GM23338 (cell line): ENCODE data around the gene UBL4A. TPM values are rescaled to one million over a fixed set of nuclear protein-coding genes. Genes with fewer than 3 reads are reported as not detected.

Source experiments
- ATAC-seq: fragments of 200-7000 bp; cut with Tn5 transposase; 3 replicates; pipeline ENCODE4 v1.9.1; 2020
- DNase-seq: peaks from one replicate; pipeline ENCODE4 v3.0.0-alpha.2; 2015; ENCODE audit warnings: low spot score
- H2AFZ ChIP-seq: fragments of 200-600 bp; sonication (generic); 2 replicates; pipeline ENCODE4 v1.8.0; 2016; ENCODE audit warnings: antibody characterized with exemption, mild to moderate bottlenecking, moderate library complexity
- H3F3A ChIP-seq: fragments of 200-600 bp; sonication (generic); replicated peaks from 2 replicates; pipeline ENCODE4 v1.8.0; 2017; ENCODE audit warnings: antibody characterized with exemption, mixed run types, low read depth
- H3K27ac ChIP-seq: fragments of 200-600 bp; sonication (generic); 2 replicates; pipeline ENCODE4 v1.6.1; 2016; ENCODE audit warnings: low read depth
- H3K27me3 ChIP-seq: fragments of 200-600 bp; sonication (generic); 2 replicates; pipeline ENCODE4 v1.8.0; 2016; ENCODE audit warnings: mild to moderate bottlenecking, mixed run types, moderate library complexity; ENCODE audit not compliant: insufficient read depth
- H3K36me3 ChIP-seq: fragments of 200-600 bp; sonication (generic); 2 replicates; pipeline ENCODE4 v1.8.0; 2016; ENCODE audit warnings: mild to moderate bottlenecking; ENCODE audit not compliant: insufficient read depth
- H3K4me1 ChIP-seq: fragments of 200-600 bp; sonication (generic); 2 replicates; pipeline ENCODE4 v1.8.0; 2016; ENCODE audit warnings: mild to moderate bottlenecking, moderate library complexity; ENCODE audit not compliant: insufficient read depth
- H3K4me2 ChIP-seq: fragments of 200-600 bp; sonication (generic); 2 replicates; pipeline ENCODE4 v1.7.1; 2017; ENCODE audit warnings: mixed run types
- H3K4me3 ChIP-seq: fragments of 200-600 bp; sonication (generic); 2 replicates; pipeline ENCODE4 v1.6.1; 2016; ENCODE audit warnings: mixed run types
- H3K79me2 ChIP-seq: fragments of 200-600 bp; sonication (generic); replicated peaks from 2 replicates; pipeline ENCODE4 v1.8.0; 2017; ENCODE audit warnings: mild to moderate bottlenecking; ENCODE audit not compliant: insufficient read depth
- H3K9me2 ChIP-seq: fragments of 200-600 bp; sonication (generic); 2 replicates; pipeline ENCODE4 v1.8.0; 2017; ENCODE audit not compliant: insufficient read depth
- H4K20me1 ChIP-seq: fragments of 200-600 bp; sonication (generic); replicated peaks from 2 replicates; pipeline ENCODE4 v1.8.0; 2017; ENCODE audit warnings: mild to moderate bottlenecking; ENCODE audit not compliant: insufficient read depth
- H3K27ac Mint-ChIP-seq: 2 replicates; pipeline ENCODE4 v1.8.0; 2020; ENCODE audit warnings: inconsistent platforms, mild to moderate bottlenecking, moderate library complexity, mixed read lengths
- H3K27me3 Mint-ChIP-seq: 3 replicates; pipeline ENCODE4 v1.8.0; 2022; ENCODE audit warnings: low read depth, mild to moderate bottlenecking, moderate library complexity, mixed read lengths, inconsistent platforms; ENCODE audit not compliant: insufficient read depth, poor library complexity
- H3K36me3 Mint-ChIP-seq: 3 replicates; pipeline ENCODE4 v1.8.0; 2021; ENCODE audit warnings: low read depth, mild to moderate bottlenecking, inconsistent platforms, moderate library complexity, mixed read lengths
- H3K4me1 Mint-ChIP-seq: 3 replicates; pipeline ENCODE4 v1.8.0; 2020; ENCODE audit warnings: mild to moderate bottlenecking, inconsistent platforms, mixed read lengths
- H3K4me3 Mint-ChIP-seq: 3 replicates; pipeline ENCODE4 v1.8.0; 2021; ENCODE audit warnings: moderate library complexity, mild to moderate bottlenecking, inconsistent platforms, mixed read lengths
- H3K9me3 Mint-ChIP-seq: 3 replicates; pipeline ENCODE4 v1.8.0; 2020; ENCODE audit warnings: moderate library complexity, mild to moderate bottlenecking, inconsistent platforms, mixed read lengths
- CREB1 ChIP-seq: fragments of 250-450 bp; sonication (Bioruptor Pico); IDR thresholded peaks from 2 replicates; pipeline ENCODE4 v1.5.0; 2020; ENCODE audit warnings: low read depth, mild to moderate bottlenecking, moderate library complexity
- CTCF ChIP-seq, 2 experiments: fragments of 200-600 bp in 1 of 2; sonication (generic) in 1 of 2; conservative IDR thresholded peaks; 2 replicates each; pipeline versions ENCODE4 v1.5.1 to v1.6.1; 2016 to 2017; ENCODE audit warnings: antibody characterized with exemption in 2 of 2, low read depth in 2 of 2, mild to moderate bottlenecking in 2 of 2, moderate library complexity in 1 of 2
- ETS1 ChIP-seq: IDR thresholded peaks from 2 replicates; pipeline ENCODE4 v1.6.1; 2016; ENCODE audit warnings: antibody characterized with exemption
- EZH2 ChIP-seq: fragments of 200-600 bp; sonication (generic); IDR thresholded peaks from one replicate; pipeline ENCODE4 v1.8.0; 2017; ENCODE audit warnings: antibody characterized with exemption, mild to moderate bottlenecking, low read depth; ENCODE audit not compliant: unreplicated experiment
- EZH2phosphoT487 ChIP-seq: fragments of 200-600 bp; sonication (generic); IDR thresholded peaks from one replicate; pipeline ENCODE4 v1.8.1; 2018; ENCODE audit warnings: antibody characterized with exemption; ENCODE audit not compliant: unreplicated experiment
- JUNB ChIP-seq: IDR thresholded peaks from one replicate; pipeline ENCODE4 v1.6.1; 2016; ENCODE audit warnings: antibody characterized with exemption; ENCODE audit not compliant: unreplicated experiment
- NANOG ChIP-seq: IDR thresholded peaks from 2 replicates; pipeline ENCODE4 v1.6.1; 2016; ENCODE audit warnings: antibody characterized with exemption, borderline replicate concordance
- POLR2AphosphoS5 ChIP-seq: IDR thresholded peaks from 2 replicates; pipeline ENCODE4 v1.6.1; 2016; ENCODE audit warnings: antibody characterized with exemption, low read depth
- REST ChIP-seq: IDR thresholded peaks from one replicate; pipeline ENCODE4 v1.6.1; 2018; ENCODE audit warnings: antibody characterized with exemption; ENCODE audit not compliant: unreplicated experiment
- STAT1 ChIP-seq: IDR thresholded peaks from one replicate; pipeline ENCODE4 v1.6.1; 2016; ENCODE audit warnings: antibody characterized with exemption; ENCODE audit not compliant: unreplicated experiment
- ZNF114 ChIP-seq: fragments of 250-450 bp; sonication (Bioruptor Pico); IDR thresholded peaks from 2 replicates; pipeline ENCODE4 v1.5.0; 2020; ENCODE audit warnings: mild to moderate bottlenecking, moderate library complexity
- ZNF331 ChIP-seq: fragments of 250-450 bp; sonication (Bioruptor Pico); IDR thresholded peaks from 2 replicates; pipeline ENCODE4 v1.5.0; 2020; ENCODE audit warnings: low read depth, mild to moderate bottlenecking, moderate library complexity
- ZNF462 ChIP-seq: fragments of 250-450 bp; sonication (Bioruptor Pico); IDR thresholded peaks from 2 replicates; pipeline ENCODE4 v1.5.0; 2020; ENCODE audit warnings: mild to moderate bottlenecking, moderate library complexity
- polyA plus RNA-seq: library from polyadenylated mRNA; unstranded; fragments of >200 nt; fragmentation: Nextera tagmentation; extraction: Ambion mirVana; gene quantifications from 2 replicates; pipeline ENCODE4 v1.2.1, GENCODE V29; 2016
- total RNA-seq: library from RNA; depleted of rRNA; stranded (reverse); fragments of >200 nt; shearing (Covaris generic); gene quantifications from 2 replicates; pipeline ENCODE4 v1.2.3, GENCODE V29; 2014

The UBL4A gene
- total and polyA plus RNA-seq, 2 experiments from 2014 or later = 15.6 to 43.7 TPM

GRCh38 chrX:154467556-154467955 lies 18.9 kb downstream of the UBL4A start:
- Histone ChIP-seq H3K9me2 (no peaks in the 10 kb centered on the region), H3K4me1 (no peaks in the 10 kb centered on the region), H3F3A (no peaks in the 10 kb centered on the region), H3K4me3 (no peak overlapping the region), H3K27me3 (no peaks in the 10 kb centered on the region), H3K4me2 (no peak overlapping the region), H3K79me2 (no peaks in the 10 kb centered on the region), H3K27ac (no peak overlapping the region), H4K20me1 (no peaks in the 10 kb centered on the region; the same call in 1 of the 2 replicates), H2AFZ (no peak overlapping the region), H3K36me3 (no peaks in the 10 kb centered on the region)
- peaks cover 7% of the 10 kb centered on the region; the same call in 2 of the 3 replicates for H3K36me3 Mint-ChIP-seq
- no peak for TF ChIP-seq EZH2
- no peak for TF ChIP-seq ZNF331
- no peak for TF ChIP-seq JUNB
- TF ChIP-seq ZNF462 (CRISPR knock-in tag) = no peak
- no peak for TF ChIP-seq STAT1
- no peak for TF ChIP-seq CREB1 (CRISPR knock-in tag)
- TF ChIP-seq NANOG = no peak
- TF ChIP-seq ETS1 = no peak
- no peak for TF ChIP-seq ZNF114 (CRISPR knock-in tag)
- TF ChIP-seq REST = no peak
- no peak for TF ChIP-seq EZH2phosphoT487
- TF ChIP-seq CTCF (conservative IDR thresholded peaks at IDR 0.05; ENCODE audit: low read depth in 2 of 2) = no peak
- TF ChIP-seq POLR2AphosphoS5 = no peak
- H3K27ac Mint-ChIP-seq = no peak overlapping the region
- ATAC-seq = no peak
- H3K27me3 Mint-ChIP-seq = peaks cover 2% of the 10 kb centered on the region
- no peak overlapping the region for H3K4me3 Mint-ChIP-seq
- DNase-seq = no peak
- no peaks in the 10 kb centered on the region for H3K4me1 Mint-ChIP-seq
- no peaks in the 10 kb centered on the region for H3K9me3 Mint-ChIP-seq
